GM18861 (cell line): ENCODE measurements around the gene HRG.
"Not testable (repeated sequence)": the region's sequence is repeated elsewhere in the genome, so short reads cannot be mapped to it uniquely, and the experiment has no call there.

Experiments
- ATAC-seq: cut with Tn5 transposase; IDR thresholded peaks from one replicate; pipeline ENCODE4 v1.9.1; 2021; ENCODE audit not compliant: unreplicated experiment

The HRG gene, protein sequence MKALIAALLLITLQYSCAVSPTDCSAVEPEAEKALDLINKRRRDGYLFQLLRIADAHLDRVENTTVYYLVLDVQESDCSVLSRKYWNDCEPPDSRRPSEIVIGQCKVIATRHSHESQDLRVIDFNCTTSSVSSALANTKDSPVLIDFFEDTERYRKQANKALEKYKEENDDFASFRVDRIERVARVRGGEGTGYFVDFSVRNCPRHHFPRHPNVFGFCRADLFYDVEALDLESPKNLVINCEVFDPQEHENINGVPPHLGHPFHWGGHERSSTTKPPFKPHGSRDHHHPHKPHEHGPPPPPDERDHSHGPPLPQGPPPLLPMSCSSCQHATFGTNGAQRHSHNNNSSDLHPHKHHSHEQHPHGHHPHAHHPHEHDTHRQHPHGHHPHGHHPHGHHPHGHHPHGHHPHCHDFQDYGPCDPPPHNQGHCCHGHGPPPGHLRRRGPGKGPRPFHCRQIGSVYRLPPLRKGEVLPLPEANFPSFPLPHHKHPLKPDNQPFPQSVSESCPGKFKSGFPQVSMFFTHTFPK

DNA sequence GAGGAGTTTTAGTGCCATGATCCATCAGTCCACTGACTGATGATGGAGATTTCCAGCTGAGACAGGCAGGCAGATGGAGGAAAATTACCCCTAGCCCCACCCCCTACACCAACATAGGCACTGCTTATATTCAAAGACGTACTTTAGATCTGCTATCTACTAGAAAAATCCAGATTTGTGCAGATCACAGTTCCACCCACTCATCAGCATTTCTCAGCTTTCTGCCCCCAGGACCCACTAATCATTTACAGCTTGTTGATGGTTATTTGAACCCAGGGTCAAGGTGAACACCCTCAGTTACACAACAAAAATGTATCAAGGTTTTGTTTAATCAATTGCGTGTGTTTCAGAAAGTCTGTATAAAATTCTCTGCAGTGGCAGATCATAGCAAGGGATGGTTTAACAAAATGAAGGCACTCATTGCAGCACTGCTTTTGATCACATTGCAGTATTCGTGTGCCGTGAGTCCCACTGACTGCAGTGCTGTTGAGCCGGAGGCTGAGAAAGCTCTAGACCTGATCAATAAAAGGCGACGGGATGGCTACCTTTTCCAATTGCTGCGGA lies at the start of gene HRG:
Gene HRG (plus strand): TSS at position 390 of the 564 bp plus-strand sequence. CDS start 18 bp downstream, at position 408.
- no peak for ATAC-seq

DNA sequence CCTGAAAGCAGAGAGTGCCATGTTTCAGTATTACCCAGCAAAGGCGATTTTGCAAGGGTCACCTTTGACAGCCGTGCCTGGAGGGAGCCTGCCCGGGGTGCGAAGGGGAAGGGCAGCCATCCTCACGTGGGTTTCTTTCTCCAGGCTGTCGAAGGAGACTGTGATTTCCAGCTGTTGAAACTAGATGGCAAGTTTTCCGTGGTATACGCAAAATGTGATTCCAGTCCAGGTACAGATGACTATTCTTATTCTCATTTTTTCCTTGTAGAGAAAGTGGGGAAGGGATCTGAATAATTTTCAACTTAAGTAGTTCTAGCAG lies 49.6 kb upstream of the HRG start:
- no peak for ATAC-seq

DNA sequence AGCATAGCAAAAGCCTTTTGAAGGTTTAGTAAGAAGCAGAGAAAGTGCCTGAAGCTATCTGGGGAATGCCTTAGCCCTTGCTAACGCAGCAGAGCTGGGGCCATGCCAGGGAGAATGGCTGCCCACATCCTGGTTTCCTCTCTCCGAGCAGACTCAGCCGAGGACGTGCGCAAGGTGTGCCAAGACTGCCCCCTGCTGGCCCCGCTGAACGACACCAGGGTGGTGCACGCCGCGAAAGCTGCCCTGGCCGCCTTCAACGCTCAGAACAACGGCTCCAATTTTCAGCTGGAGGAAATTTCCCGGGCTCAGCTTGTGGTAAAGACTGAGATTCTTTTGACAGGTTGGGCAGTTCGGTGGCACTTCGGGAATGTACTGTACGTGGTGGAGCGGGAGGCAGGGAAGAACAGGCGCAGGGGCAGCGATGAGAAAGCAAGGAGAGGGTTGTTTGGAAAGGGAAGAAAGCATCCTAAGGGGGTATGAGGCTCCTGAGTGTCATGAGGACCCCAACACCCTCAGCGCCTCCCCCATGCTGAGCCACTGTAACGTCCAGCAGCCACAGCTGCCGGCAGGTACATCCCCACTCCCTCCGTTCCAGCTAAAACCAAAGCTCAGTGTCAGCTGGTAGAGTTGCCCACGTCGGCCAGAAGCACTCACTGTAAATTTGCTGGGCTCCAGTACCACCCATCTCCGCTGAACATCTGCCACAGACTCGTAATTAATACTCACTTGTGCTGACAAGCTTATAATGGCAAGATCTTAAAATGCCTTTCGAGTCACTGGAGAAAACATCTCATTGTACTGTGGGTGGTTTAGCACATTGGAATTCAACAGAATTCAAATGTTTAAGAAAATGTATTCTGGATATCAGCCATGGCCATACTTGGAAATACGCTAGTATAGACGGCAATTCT lies 48.5 kb upstream of the HRG start:
- ATAC-seq = peak; percentile 69

- ATAC-seq = no peak
These were observed 47.4 kb upstream of the HRG start for GRCh38 chr3:186618318-186618938.

- no peak for ATAC-seq
These were observed 46.0 kb upstream of the HRG start for GRCh38 chr3:186619787-186620212.

GRCh38 chr3:186620213-186621092 lies 45.4 kb upstream of the HRG start:
- ATAC-seq = no peak

- no peak for ATAC-seq
These were observed 43.7 kb upstream of the HRG start for GRCh38 chr3:186621894-186622650.

DNA sequence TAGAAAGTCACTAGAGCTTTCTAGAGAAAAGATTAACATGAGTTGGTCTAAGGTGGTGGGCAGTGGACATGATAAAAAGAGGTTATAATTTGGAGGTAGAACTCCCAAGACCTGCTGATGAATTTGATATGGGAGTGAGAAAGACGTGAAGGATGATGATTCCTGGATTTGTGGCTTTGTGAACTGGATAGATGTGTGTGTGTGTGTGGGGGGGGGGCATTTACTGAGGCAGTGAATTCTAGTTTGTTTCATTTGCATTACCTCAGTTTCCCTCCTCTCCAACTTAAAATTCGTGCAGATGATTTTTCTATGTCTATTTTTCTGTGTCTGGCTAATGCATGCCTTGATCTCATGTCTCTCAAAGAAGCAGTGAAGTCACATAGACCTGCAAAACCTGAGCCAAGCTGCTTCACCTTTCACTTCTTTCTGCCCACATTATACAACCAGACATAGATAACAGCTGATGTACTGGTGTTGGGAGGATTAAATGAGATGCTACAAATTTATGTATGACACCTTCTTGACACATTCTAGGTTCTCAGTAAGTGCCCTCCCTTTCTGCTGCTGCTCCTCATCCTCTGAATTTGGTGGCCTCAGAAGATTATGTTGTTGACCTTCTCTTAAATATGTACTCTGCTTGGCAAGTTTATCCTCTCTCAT lies 43.0 kb upstream of the HRG start:
- no peak for ATAC-seq

- ATAC-seq = no peak
These were observed 41.2 kb upstream of the HRG start for GRCh38 chr3:186624598-186624997.

- ATAC-seq = no peak
These were observed 40.2 kb upstream of the HRG start for GRCh38 chr3:186625600-186626042.

GRCh38 chr3:186626254-186626847 lies 39.5 kb upstream of the HRG start:
- no peak for ATAC-seq

DNA sequence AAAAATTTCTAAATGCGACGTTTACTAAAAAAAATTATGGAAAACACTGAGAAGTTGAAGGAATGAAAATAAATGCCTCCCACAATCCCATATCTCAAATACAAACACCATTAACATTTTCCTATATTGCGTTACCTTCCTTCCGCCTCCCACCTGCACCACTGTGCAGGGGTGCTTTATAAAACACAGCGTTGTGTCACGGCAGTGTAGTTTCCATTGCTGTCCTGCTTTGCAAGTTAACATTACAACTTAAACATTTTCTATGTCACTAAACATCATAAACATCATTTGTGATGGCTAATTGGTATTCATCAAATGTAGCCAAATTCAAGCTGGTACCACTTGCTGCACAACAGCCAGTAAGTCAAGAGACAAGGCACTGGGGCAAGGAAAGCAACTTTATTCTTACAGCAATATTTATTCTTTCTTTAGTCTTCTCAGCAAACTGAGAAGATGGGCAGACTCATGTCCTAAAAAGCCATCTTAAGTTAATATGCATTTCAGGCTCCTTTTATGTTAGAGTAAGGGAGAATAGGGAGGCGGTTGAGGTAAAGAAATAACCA lies 37.9 kb upstream of the HRG start:
- no peak for ATAC-seq

DNA sequence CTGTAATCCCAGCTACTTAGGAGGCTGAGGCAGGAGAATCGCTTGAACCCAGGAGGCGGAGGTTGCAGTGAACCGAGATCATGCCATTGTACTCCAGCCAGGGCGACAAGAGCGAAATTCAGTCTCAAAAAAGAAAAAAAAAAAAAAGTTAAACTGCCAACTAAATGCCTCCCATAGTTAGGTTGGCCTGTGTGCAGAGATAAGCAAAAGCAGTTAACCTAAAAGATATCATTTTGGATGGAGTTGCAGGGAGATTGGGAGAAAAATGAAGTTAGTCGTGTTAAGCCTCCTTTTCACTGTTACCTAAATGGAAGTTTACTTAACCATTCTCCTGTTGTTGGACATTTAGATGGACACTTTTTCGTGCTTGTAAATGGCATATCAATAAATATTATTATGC lies 37.1 kb upstream of the HRG start:
- ATAC-seq = no peak

- no peak for ATAC-seq
These were observed 34.7 kb upstream of the HRG start for GRCh38 chr3:186630950-186631641.

- no peak for ATAC-seq
These were observed 32.3 kb upstream of the HRG start for GRCh38 chr3:186633481-186633880.

- ATAC-seq = not testable (repeated sequence)
These were observed 31.6 kb upstream of the HRG start for GRCh38 chr3:186634207-186634606.

GRCh38 chr3:186635532-186635931 lies 30.3 kb upstream of the HRG start:
- no peak for ATAC-seq
